ENCODE results near the gene ZDHHC11.

ZDHHC11 gene

DNA sequence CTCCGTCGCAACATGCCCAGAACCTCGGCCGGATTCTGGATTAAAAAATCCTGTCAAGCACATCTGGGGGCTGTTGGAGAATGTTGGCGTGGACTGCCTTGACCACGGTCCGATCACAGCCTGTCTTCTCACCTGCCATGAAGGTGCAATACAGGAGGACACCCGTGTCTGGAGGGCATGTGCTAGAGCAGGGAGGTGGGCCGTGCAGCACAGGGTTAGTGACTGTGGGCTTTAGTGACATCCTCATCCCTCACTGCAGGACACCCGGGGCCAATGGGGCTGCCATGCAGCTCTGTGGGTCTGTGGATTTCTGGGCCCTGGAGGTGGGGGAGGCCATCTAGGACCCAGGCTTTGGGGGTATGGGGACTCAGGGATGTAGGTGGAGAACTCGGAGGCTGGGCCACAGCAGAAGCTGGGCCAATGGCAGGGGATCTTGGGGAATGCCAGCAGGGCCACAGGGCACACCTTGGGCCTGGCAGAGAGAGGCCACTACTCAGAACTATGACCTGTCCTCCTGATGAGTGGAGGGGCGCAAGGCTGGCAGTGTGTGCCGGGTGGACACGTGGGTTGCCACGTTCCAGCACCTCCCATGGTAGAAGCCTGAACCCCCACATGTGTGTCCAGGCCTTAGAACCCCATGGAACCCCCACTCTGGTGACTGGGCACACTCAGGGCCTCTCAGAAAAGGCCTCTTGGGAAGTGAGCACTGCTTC is 89.6 kb downstream of the ZDHHC11 start:
- no peak for TF ChIP-seq EZH2phosphoT487 (IDR thresholded peaks at IDR 0.05; ENCODE audit: borderline replicate concordance, low read length)
- TF ChIP-seq, protein P1, sequence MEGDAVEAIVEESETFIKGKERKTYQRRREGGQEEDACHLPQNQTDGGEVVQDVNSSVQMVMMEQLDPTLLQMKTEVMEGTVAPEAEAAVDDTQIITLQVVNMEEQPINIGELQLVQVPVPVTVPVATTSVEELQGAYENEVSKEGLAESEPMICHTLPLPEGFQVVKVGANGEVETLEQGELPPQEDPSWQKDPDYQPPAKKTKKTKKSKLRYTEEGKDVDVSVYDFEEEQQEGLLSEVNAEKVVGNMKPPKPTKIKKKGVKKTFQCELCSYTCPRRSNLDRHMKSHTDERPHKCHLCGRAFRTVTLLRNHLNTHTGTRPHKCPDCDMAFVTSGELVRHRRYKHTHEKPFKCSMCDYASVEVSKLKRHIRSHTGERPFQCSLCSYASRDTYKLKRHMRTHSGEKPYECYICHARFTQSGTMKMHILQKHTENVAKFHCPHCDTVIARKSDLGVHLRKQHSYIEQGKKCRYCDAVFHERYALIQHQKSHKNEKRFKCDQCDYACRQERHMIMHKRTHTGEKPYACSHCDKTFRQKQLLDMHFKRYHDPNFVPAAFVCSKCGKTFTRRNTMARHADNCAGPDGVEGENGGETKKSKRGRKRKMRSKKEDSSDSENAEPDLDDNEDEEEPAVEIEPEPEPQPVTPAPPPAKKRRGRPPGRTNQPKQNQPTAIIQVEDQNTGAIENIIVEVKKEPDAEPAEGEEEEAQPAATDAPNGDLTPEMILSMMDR (IDR thresholded peaks at IDR 0.05; ENCODE audit: low read depth, low read length, poor library complexity, severe bottlenecking) = no peak
- Histone ChIP-seq H3K4me2 (ENCODE audit: low read length) (no peak overlapping the region), H3K9me2 (replicated peaks; ENCODE audit: control insufficient read depth, low read length) (no peaks in the 10 kb centered on the region), H3K4me3 (ENCODE audit: low read length) (no peak overlapping the region), H3K9me3 (ENCODE audit: control insufficient read depth, insufficient read depth, low read length) (peaks cover 11% of the 10 kb centered on the region; the same call in 1 of the 2 replicates), H3K36me3 (ENCODE audit: control insufficient read depth, low read length) (no peaks in the 10 kb centered on the region), H3K79me2 (ENCODE audit: control insufficient read depth, low read length) (no peaks in the 10 kb centered on the region), H3K4me1 (ENCODE audit: control insufficient read depth, low read length) (no peaks in the 10 kb centered on the region), H3F3A (ENCODE audit: control insufficient read depth, insufficient read depth) (no peaks in the 10 kb centered on the region), H3K27ac (ENCODE audit: low read depth, low read length) (no peak overlapping the region), H4K20me1 (ENCODE audit: control insufficient read depth, insufficient read depth, low read depth, low read length) (0 out of 2 replicates have a peak, but pooled peaks cover 3% of the 10 kb centered on the region), H3K27me3 (ENCODE audit: control insufficient read depth, low read length) (no peaks in the 10 kb centered on the region)

- no peaks in the 10 kb centered on the region for H3K9me2 ChIP-seq (replicated peaks; ENCODE audit: control insufficient read depth, low read length)
- no peak overlapping the region for H3K4me3 ChIP-seq (ENCODE audit: low read length)
- H3K79me2 ChIP-seq (ENCODE audit: control insufficient read depth, low read length) = no peaks in the 10 kb centered on the region
- peaks cover 7% of the 10 kb centered on the region; the same call in 1 of the 2 replicates for H3K9me3 ChIP-seq (ENCODE audit: control insufficient read depth, insufficient read depth, low read length)
- H3K4me1 ChIP-seq (ENCODE audit: control insufficient read depth, low read length) = no peaks in the 10 kb centered on the region
- no peak overlapping the region for H3K27ac ChIP-seq (ENCODE audit: low read depth, low read length)
- H3K4me2 ChIP-seq (ENCODE audit: low read length) = no peak overlapping the region
- 0 out of 2 replicates have a peak, but pooled peaks cover 3% of the 10 kb centered on the region for H4K20me1 ChIP-seq (ENCODE audit: control insufficient read depth, insufficient read depth, low read depth, low read length)
- no peaks in the 10 kb centered on the region for H3K27me3 ChIP-seq (ENCODE audit: control insufficient read depth, low read length)
- H3K36me3 ChIP-seq (ENCODE audit: control insufficient read depth, low read length) = no peaks in the 10 kb centered on the region
- no peaks in the 10 kb centered on the region for H3F3A ChIP-seq (ENCODE audit: control insufficient read depth, insufficient read depth)
- TF ChIP-seq, protein P1 (IDR thresholded peaks at IDR 0.05; ENCODE audit: low read depth, low read length, poor library complexity, severe bottlenecking) = no peak
- TF ChIP-seq EZH2phosphoT487 (IDR thresholded peaks at IDR 0.05; ENCODE audit: borderline replicate concordance, low read length) = no peak
Measured at GRCh38 chr5:760363-761058, 90.3 kb downstream of the ZDHHC11 start.

GRCh38 chr5:759781-760362 is 90.9 kb downstream of the ZDHHC11 start:
- Histone ChIP-seq H3K27me3 (ENCODE audit: control insufficient read depth, low read length) (no peaks in the 10 kb centered on the region), H3K79me2 (ENCODE audit: control insufficient read depth, low read length) (no peaks in the 10 kb centered on the region), H3F3A (ENCODE audit: control insufficient read depth, insufficient read depth) (no peaks in the 10 kb centered on the region), H3K36me3 (ENCODE audit: control insufficient read depth, low read length) (no peaks in the 10 kb centered on the region), H3K9me3 (ENCODE audit: control insufficient read depth, insufficient read depth, low read length) (peaks cover 7% of the 10 kb centered on the region; the same call in 1 of the 2 replicates), H3K9me2 (replicated peaks; ENCODE audit: control insufficient read depth, low read length) (no peaks in the 10 kb centered on the region), H4K20me1 (ENCODE audit: control insufficient read depth, insufficient read depth, low read depth, low read length) (0 out of 2 replicates have a peak, but pooled peaks cover 3% of the 10 kb centered on the region), H3K4me3 (ENCODE audit: low read length) (no peak overlapping the region), H3K4me1 (ENCODE audit: control insufficient read depth, low read length) (no peaks in the 10 kb centered on the region), H3K4me2 (ENCODE audit: low read length) (no peak overlapping the region), H3K27ac (ENCODE audit: low read depth, low read length) (no peak overlapping the region)
- no peak for TF ChIP-seq EZH2phosphoT487 (IDR thresholded peaks at IDR 0.05; ENCODE audit: borderline replicate concordance, low read length)
- TF ChIP-seq, protein P1 (IDR thresholded peaks at IDR 0.05; ENCODE audit: low read depth, low read length, poor library complexity, severe bottlenecking) = no peak

Measured in DOHH2 (cell line).